Measurements from ENCODE around the gene ODR4.

GRCh38 chr1:186456729-186457255 lies 81.2 kb downstream of the ODR4 start:
- no peak for TF ChIP-seq CTCF (IDR thresholded peaks at IDR 0.05)
- TF ChIP-seq GABPA (IDR thresholded peaks at IDR 0.05; ENCODE audit: low read depth), result no peak
- TF ChIP-seq MXI1 (IDR thresholded peaks at IDR 0.05; ENCODE audit: low read depth, low read length), result no peak
- TF ChIP-seq USF1 (IDR thresholded peaks at IDR 0.05; ENCODE audit: borderline replicate concordance, low read depth), result no peak
- no peak for TF ChIP-seq TAF1 (IDR thresholded peaks at IDR 0.05; ENCODE audit: borderline replicate concordance, low read depth, low read length)
- no peak for TF ChIP-seq EZH2phosphoT487 (IDR thresholded peaks at IDR 0.05; ENCODE audit: borderline replicate concordance, low read depth)
- TF ChIP-seq MEF2A (IDR thresholded peaks at IDR 0.05; ENCODE audit: borderline replicate concordance, low read depth), result no peak
- no peak for TF ChIP-seq YY1 (IDR thresholded peaks at IDR 0.05; ENCODE audit: low read depth)
- no peak for TF ChIP-seq CHD2 (IDR thresholded peaks at IDR 0.05; ENCODE audit: low read length, partially characterized antibody)
- TF ChIP-seq JUND (IDR thresholded peaks at IDR 0.05), result no peak
- TF ChIP-seq FOSL2 (IDR thresholded peaks at IDR 0.05; ENCODE audit: borderline replicate concordance, low read depth), result no peak
- no peak for TF ChIP-seq EP300 (IDR thresholded peaks at IDR 0.05; ENCODE audit: borderline replicate concordance in 1 of 2, low read depth in 1 of 2, low read length in 1 of 2)

All from SK-N-SH (cell line).